ENCODE measurements around the gene ZC3H4. TPM values are rescaled to one million over a fixed set of nuclear protein-coding genes. Genes with fewer than 3 reads are reported as not detected.

Gene ZC3H4
- total and polyA plus RNA-seq, 9 of the 15 experiments (the other 6 are each of a cell fraction or from before 2014, with no cell fraction given): 2.2 to 75.6 (median 18.3) TPM

DNA sequence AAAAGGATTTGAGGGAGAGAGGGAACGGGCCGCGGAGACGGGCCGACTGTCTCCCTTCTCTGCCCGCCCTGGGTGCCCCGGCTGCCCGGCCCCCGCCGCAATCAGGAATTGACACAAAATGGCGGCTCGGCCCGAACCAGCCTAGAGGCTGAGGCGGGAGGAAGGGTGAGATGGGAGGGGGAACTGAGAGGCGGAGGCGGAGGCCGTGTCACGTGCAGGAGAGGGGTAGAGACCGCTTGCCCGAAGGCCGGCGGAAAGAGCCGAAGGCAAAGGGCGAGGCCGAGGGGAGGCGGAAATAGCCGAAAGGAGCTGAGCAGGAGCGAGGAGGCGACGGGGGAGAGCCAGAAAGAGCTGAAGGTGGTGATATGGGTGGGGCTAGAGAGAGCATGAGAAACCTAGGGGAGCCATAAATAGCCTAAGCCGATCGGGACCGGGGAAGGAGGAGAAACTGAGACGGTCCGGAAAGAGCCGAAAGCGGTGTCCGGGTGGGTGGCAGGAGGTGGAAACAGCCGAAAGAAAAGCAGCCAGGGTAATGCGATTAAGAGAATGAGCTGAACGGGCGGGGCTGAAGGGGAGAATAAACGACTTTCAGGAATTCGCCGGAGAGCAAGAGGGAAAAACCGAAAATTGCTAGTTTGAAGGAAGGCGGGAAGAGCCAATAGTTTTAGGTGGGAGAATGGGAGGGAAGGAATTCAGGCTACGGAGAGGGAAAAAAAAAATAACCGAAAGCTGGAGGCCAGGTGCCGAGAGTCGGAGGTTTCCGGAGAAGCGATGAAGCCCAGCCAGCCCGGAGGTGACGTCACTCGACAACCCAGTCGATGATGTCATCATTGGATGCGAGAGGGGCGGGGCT, at the start of gene ZC3H4 (continued):
- TF ChIP-seq ZNF347 (CRISPR knock-in tag; IDR thresholded peaks at IDR 0.05; ENCODE audit: low read depth): no peak
- TF ChIP-seq, protein P1, sequence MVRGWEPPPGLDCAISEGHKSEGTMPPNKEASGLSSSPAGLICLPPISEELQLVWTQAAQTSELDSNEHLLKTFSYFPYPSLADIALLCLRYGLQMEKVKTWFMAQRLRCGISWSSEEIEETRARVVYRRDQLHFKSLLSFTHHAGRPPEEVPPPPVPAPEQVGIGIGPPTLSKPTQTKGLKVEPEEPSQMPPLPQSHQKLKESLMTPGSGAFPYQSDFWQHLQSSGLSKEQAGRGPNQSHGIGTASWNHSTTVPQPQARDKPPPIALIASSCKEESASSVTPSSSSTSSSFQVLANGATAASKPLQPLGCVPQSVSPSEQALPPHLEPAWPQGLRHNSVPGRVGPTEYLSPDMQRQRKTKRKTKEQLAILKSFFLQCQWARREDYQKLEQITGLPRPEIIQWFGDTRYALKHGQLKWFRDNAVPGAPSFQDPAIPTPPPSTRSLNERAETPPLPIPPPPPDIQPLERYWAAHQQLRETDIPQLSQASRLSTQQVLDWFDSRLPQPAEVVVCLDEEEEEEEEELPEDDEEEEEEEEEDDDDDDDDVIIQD (CRISPR knock-in tag; IDR thresholded peaks at IDR 0.05): no peak
- no peak for TF ChIP-seq PRDM10 (IDR thresholded peaks at IDR 0.05; ENCODE audit: partially characterized antibody)
- no peak for TF ChIP-seq RBM34 (IDR thresholded peaks at IDR 0.05; ENCODE audit: borderline replicate concordance, insufficient read depth, low read length)
- no peak for TF ChIP-seq ZNF217 (CRISPR knock-in tag; IDR thresholded peaks at IDR 0.05)
- TF ChIP-seq ZNF699 (CRISPR knock-in tag; IDR thresholded peaks at IDR 0.05; ENCODE audit: insufficient replicate concordance): no peak
- no peak for TF ChIP-seq ZNF75A (CRISPR knock-in tag; IDR thresholded peaks at IDR 0.05)
- no peak for TF ChIP-seq FOS (IDR thresholded peaks at IDR 0.05; ENCODE audit: extremely low read depth, insufficient read length)
- no peak for TF ChIP-seq ZNF695 (CRISPR knock-in tag; IDR thresholded peaks at IDR 0.05)
- peak; percentile 36; the same call in 1 of the 2 replicates for TF ChIP-seq SMARCE1 (IDR thresholded peaks at IDR 0.05)
- peak; percentile 7 for TF ChIP-seq ZNF584 (CRISPR knock-in tag; IDR thresholded peaks at IDR 0.05; ENCODE audit: low read depth)
- TF ChIP-seq CTCFL (IDR thresholded peaks at IDR 0.05; ENCODE audit: borderline replicate concordance, insufficient read depth, low read depth, low read length, poor library complexity, severe bottlenecking): no peak
- TF ChIP-seq SRF (CRISPR knock-in tag; IDR thresholded peaks at IDR 0.05): peak; percentile 5 to 79; a peak in 2 of 4 replicates
- no peak for TF ChIP-seq MEIS2 (IDR thresholded peaks at IDR 0.05; ENCODE audit: partially characterized antibody)
- TF ChIP-seq U2AF2 (optimal IDR thresholded peaks at IDR 0.05; ENCODE audit: low read depth, low read length): no peak
- TF ChIP-seq PHF21A (IDR thresholded peaks at IDR 0.05; ENCODE audit: borderline replicate concordance, low read depth): no peak
- no peak for TF ChIP-seq CHD4 (IDR thresholded peaks at IDR 0.05; ENCODE audit: insufficient read depth, insufficient replicate concordance, low read depth, low read length, poor library complexity, severe bottlenecking)
- TF ChIP-seq MBD2 (IDR thresholded peaks at IDR 0.05; ENCODE audit: borderline replicate concordance, low read depth): peak; percentile 42; the same call in 1 of the 2 replicates
- no peak for TF ChIP-seq CHCHD3 (CRISPR knock-in tag; IDR thresholded peaks at IDR 0.05)
- TF ChIP-seq HMGN3 (IDR thresholded peaks at IDR 0.05; ENCODE audit: borderline replicate concordance, extremely low read depth, insufficient read length, low read depth, low read length): peak; percentile 90
